HepG2 (cell line): ENCODE data around the gene TMEM164. TPM values are rescaled to one million over a fixed set of nuclear protein-coding genes. Genes with fewer than 3 reads are reported as not detected.

ENCODE experiments used
- ATAC-seq: fragments of 200-7000 bp; cut with Tn5 transposase; 3 replicates; pipeline ENCODE4 v1.9.1; 2020; ENCODE audit warnings: mild to moderate bottlenecking, moderate library complexity
- BruUV-seq: library from RNA; stranded (reverse); fragments of 400-500 nt; replicated peaks from 2 replicates; lab custom pipeline; 2021; lab: Mats Ljungman, UMichigan
- CTCF ChIA-PET: fragments of 300-600 bp; formaldehyde crosslinking; extraction: SDS; loops from one replicate; lab custom pipeline; 2021; ENCODE audit warnings: low total read pairs, inconsistent platforms, low intra/inter-chr PET ratio; lab: Yijun Ruan, JAX
- POLR2A ChIA-PET: fragments of 350-600 bp; sonication (Branson Sonifier 250); formaldehyde crosslinking; loops from one replicate; lab custom pipeline; 2020; ENCODE audit warnings: antibody characterized with exemption, inconsistent platforms; lab: Yijun Ruan, JAX
- DNase-seq: peaks from one replicate; pipeline ENCODE4 v3.0.0-alpha.2; 2015; ENCODE audit warnings: low spot score
- FAIRE-seq: peaks from 3 replicates; lab custom pipeline; 2011; peaks lifted over from hg19 to GRCh38; lab: Jason Lieb, UNC
- H2AFZ ChIP-seq: one replicate; pipeline ENCODE4 v1.6.1; 2011; ENCODE audit warnings: low read length, inconsistent platforms
- H3K27ac ChIP-seq: fragments of 300-600 bp; 3 replicates; pipeline ENCODE4 v1.8.0; 2011; ENCODE audit warnings: mixed run types, mild to moderate bottlenecking, mixed read lengths, low read length, inconsistent platforms; ENCODE audit not compliant: insufficient read depth; ENCODE audit errors: extremely low read length
- H3K27me3 ChIP-seq, 2 experiments: fragments of 200-600 bp in 1 of 2; 2 replicates in 1 of 2; 3 replicates in 1 of 2; pipeline versions ENCODE4 v1.6.0 to v1.8.0; 2011; ENCODE audit warnings: low read length in 2 of 2, mild to moderate bottlenecking in 2 of 2, moderate library complexity in 2 of 2, inconsistent platforms in 1 of 2; ENCODE audit not compliant: insufficient read depth in 2 of 2, control insufficient read depth in 1 of 2
- H3K36me3 ChIP-seq, 2 experiments: fragments of 200-600 bp in 1 of 2; replicated peaks in 1 of 2; 2 replicates in 1 of 2; 3 replicates in 1 of 2; pipeline versions ENCODE4 v1.5.1 to v1.8.0; 2011; ENCODE audit warnings: low read length in 2 of 2, inconsistent platforms in 1 of 2; ENCODE audit not compliant: insufficient read depth in 2 of 2, control insufficient read depth in 1 of 2
- H3K4me1 ChIP-seq: 2 replicates; pipeline ENCODE4 v1.5.1; 2012; ENCODE audit warnings: low read length, inconsistent platforms; ENCODE audit not compliant: insufficient read depth
- H3K4me2 ChIP-seq: 2 replicates; pipeline ENCODE4 v1.6.0; 2011; ENCODE audit warnings: low read depth, low read length, inconsistent platforms
- H3K4me3 ChIP-seq, 3 experiments: fragments of 200-600 bp in 1 of 3; sonication (generic), shearing (Covaris generic) in 1 of 3; replicated peaks in 1 of 3; 2 replicates each; pipeline ENCODE4 v1.5.1; 2011 to 2016; ENCODE audit warnings: low read length in 3 of 3, inconsistent platforms in 2 of 3, low read depth in 2 of 3, mild to moderate bottlenecking in 2 of 3, control low read depth in 1 of 3, mixed read lengths in 1 of 3; ENCODE audit not compliant: insufficient read depth in 1 of 3
- H3K79me2 ChIP-seq: one replicate; pipeline ENCODE4 v1.6.1; 2011; ENCODE audit warnings: low read length, inconsistent platforms; ENCODE audit not compliant: insufficient read depth
- H3K9ac ChIP-seq: 2 replicates; pipeline ENCODE4 v1.6.0; 2011; ENCODE audit warnings: mild to moderate bottlenecking, low read depth, low read length, inconsistent platforms; ENCODE audit not compliant: insufficient read depth
- H3K9me3 ChIP-seq: 2 replicates; pipeline ENCODE4 v1.5.1; 2012; ENCODE audit warnings: mild to moderate bottlenecking, low read length
- H4K20me1 ChIP-seq: 2 replicates; pipeline ENCODE4 v1.6.0; 2011; ENCODE audit warnings: inconsistent platforms, mild to moderate bottlenecking, low read length, moderate library complexity; ENCODE audit not compliant: insufficient read depth
- BCL6 ChIP-seq: IDR thresholded peaks from 2 replicates; pipeline ENCODE4 v1.6.1; 2016; ENCODE audit warnings: missing genetic modification reagents, missing compliant biosample characterization
- BRCA1 ChIP-seq: sonication (generic); formaldehyde crosslinking; IDR thresholded peaks from 2 replicates; pipeline ENCODE4 v1.4.0; 2020; ENCODE audit warnings: missing genetic modification reagents
- CAMTA2 ChIP-seq: sonication (generic); formaldehyde crosslinking; IDR thresholded peaks from 2 replicates; pipeline ENCODE4 v1.4.0; 2020; ENCODE audit warnings: mild to moderate bottlenecking, missing genetic modification reagents, borderline replicate concordance
- CEBPG ChIP-seq: IDR thresholded peaks from 2 replicates; pipeline ENCODE4 v1.6.1; 2016
- GATAD2A ChIP-seq: IDR thresholded peaks from 2 replicates; pipeline ENCODE4 v1.6.1; 2016
- HDAC1 ChIP-seq: sonication (generic); formaldehyde crosslinking; IDR thresholded peaks from 2 replicates; pipeline ENCODE4 v1.5.1; 2020; ENCODE audit warnings: mild to moderate bottlenecking, missing genetic modification reagents
- LCORL ChIP-seq, 2 experiments: fragments of 450-650 bp in 1 of 2; sonication (generic) in 1 of 2; formaldehyde crosslinking in 1 of 2; IDR thresholded peaks; 2 replicates each; pipeline versions ENCODE4 v1.5.0 to v1.6.1; 2017 to 2020; ENCODE audit warnings: antibody characterized with exemption in 1 of 2, missing genetic modification reagents in 1 of 2
- NRL ChIP-seq: sonication (generic); formaldehyde crosslinking; IDR thresholded peaks from 2 replicates; pipeline ENCODE4 v1.5.0; 2020; ENCODE audit warnings: missing genetic modification reagents, mild to moderate bottlenecking, moderate library complexity, borderline replicate concordance
- PHF20 ChIP-seq: sonication (generic); formaldehyde crosslinking; IDR thresholded peaks from 2 replicates; pipeline ENCODE4 v1.5.0; 2020; ENCODE audit warnings: mild to moderate bottlenecking, missing genetic modification reagents
- SIN3B ChIP-seq: fragments of 150-350 bp; IDR thresholded peaks from 2 replicates; pipeline ENCODE4 v1.6.1; 2014; ENCODE audit warnings: low read length
- SIX4 ChIP-seq: sonication (generic); formaldehyde crosslinking; IDR thresholded peaks from 2 replicates; pipeline ENCODE4 v1.4.0; 2020; ENCODE audit warnings: missing genetic modification reagents
- TP53 ChIP-seq: sonication (generic); formaldehyde crosslinking; conservative IDR thresholded peaks from 2 replicates; pipeline ENCODE4 v1.4.0; 2020; ENCODE audit warnings: missing genetic modification reagents
- ZFP90 ChIP-seq: sonication (generic); formaldehyde crosslinking; IDR thresholded peaks from 2 replicates; pipeline ENCODE4 v1.8.0; 2022; ENCODE audit warnings: missing genetic modification reagents, mild to moderate bottlenecking, inconsistent platforms, borderline replicate concordance
- ZNF251 ChIP-seq: sonication (generic); formaldehyde crosslinking; IDR thresholded peaks from 2 replicates; pipeline ENCODE4 v1.9.0; 2021; ENCODE audit warnings: mild to moderate bottlenecking, missing genetic modification reagents
- ZNF296 ChIP-seq: sonication (generic); formaldehyde crosslinking; conservative IDR thresholded peaks from 2 replicates; pipeline ENCODE4 v1.5.0; 2020; ENCODE audit warnings: mild to moderate bottlenecking, missing genetic modification reagents
- ZNF589 ChIP-seq: sonication (generic); formaldehyde crosslinking; conservative IDR thresholded peaks from 2 replicates; pipeline ENCODE4 v1.8.0; 2022; ENCODE audit warnings: mild to moderate bottlenecking, moderate library complexity, missing genetic modification reagents
- ZSCAN21 ChIP-seq: sonication (generic); formaldehyde crosslinking; IDR thresholded peaks from 2 replicates; pipeline ENCODE4 v1.8.0; 2022; ENCODE audit warnings: mild to moderate bottlenecking, missing genetic modification reagents, moderate library complexity, borderline replicate concordance
- in situ Hi-C: cut with HindIII; loops from 2 replicates; pipeline ENCODE4 v1.10.0; 2017; ENCODE audit warnings: low pct_unique_long_range_greater_than_20kb; ENCODE audit not compliant: extremely low pct_ligation_motif_present
- intact Hi-C: fragments of 100-400 bp; cut with micrococcal nuclease; formaldehyde crosslinking; loops from one replicate; pipeline ENCODE4 v1.10.0; 2022; ENCODE audit not compliant: unreplicated experiment
- polyA plus RNA-seq, 8 experiments: library from polyadenylated mRNA; depleted of rRNA in 3 of 8; stranded (reverse) in 7 of 8; unstranded in 1 of 8; fragments of >200 nt; fragmentation: Illumina TruSeq in 4 of 8; extraction: Trizol in 4 of 8; gene quantifications; 2 replicates each; pipeline versions ENCODE4 v1.2.1 to v1.2.3, GENCODE V29; 2011 to 2016; ENCODE audit warnings: low read depth in 4 of 8, missing spikeins in 1 of 8, mixed read lengths in 1 of 8; ENCODE audit not compliant: insufficient read depth in 1 of 8
- total RNA-seq, 5 experiments: library from RNA; depleted of rRNA; stranded (reverse); fragments of >200 nt; fragmentation: Illumina TruSeq; extraction: Trizol; gene quantifications; 2 replicates each; pipeline ENCODE4 v1.2.3, GENCODE V29; 2016; ENCODE audit warnings: low read depth in 1 of 5
- TF ChIP-seq, protein P1 (sequence below): sonication (generic); formaldehyde crosslinking; IDR thresholded peaks from 2 replicates; pipeline ENCODE4 v1.5.0; 2020; ENCODE audit warnings: mild to moderate bottlenecking, missing genetic modification reagents

The TMEM164 gene
- total and polyA plus RNA-seq, 2 of the 13 experiments (the other 11 are each of a cell fraction or from before 2014, with no cell fraction given): 5.8 to 13.2 TPM

- Histone ChIP-seq H3K79me2 (no peaks in the 10 kb centered on the region), H3K4me1 (no peaks in the 10 kb centered on the region), H3K4me2 (no peak overlapping the region), H3K27ac (no peak overlapping the region), H4K20me1 (no peaks in the 10 kb centered on the region), H3K36me3 (no peaks in the 10 kb centered on the region), H3K9ac (no peak overlapping the region), H2AFZ (no peak overlapping the region), H3K9me3 (no peaks in the 10 kb centered on the region), H3K27me3 (no peaks in the 10 kb centered on the region), H3K4me3 (no peak overlapping the region)
- DNase-seq: no peak
- TF ChIP-seq TP53 (CRISPR knock-in tag): no peak
- TF ChIP-seq CEBPG (CRISPR knock-in tag): no peak
- no peak for TF ChIP-seq LCORL (IDR thresholded peaks at IDR 0.05)
- TF ChIP-seq LCORL (CRISPR knock-in tag; IDR thresholded peaks at IDR 0.05): no peak
- TF ChIP-seq PHF20 (CRISPR knock-in tag): no peak
- no peak for TF ChIP-seq HDAC1 (CRISPR knock-in tag)
- TF ChIP-seq BCL6 (CRISPR knock-in tag): no peak
- no peak for TF ChIP-seq ZNF296 (CRISPR knock-in tag)
- TF ChIP-seq GATAD2A: no peak
- no peak for TF ChIP-seq SIN3B
- TF ChIP-seq ZNF589 (CRISPR knock-in tag): no peak
- TF ChIP-seq ZNF251 (CRISPR knock-in tag): no peak
- no peak for TF ChIP-seq NRL (CRISPR knock-in tag)
- TF ChIP-seq ZSCAN21 (CRISPR knock-in tag): no peak
- TF ChIP-seq BRCA1 (CRISPR knock-in tag): no peak
- no peak for TF ChIP-seq SIX4
- TF ChIP-seq, protein P1, sequence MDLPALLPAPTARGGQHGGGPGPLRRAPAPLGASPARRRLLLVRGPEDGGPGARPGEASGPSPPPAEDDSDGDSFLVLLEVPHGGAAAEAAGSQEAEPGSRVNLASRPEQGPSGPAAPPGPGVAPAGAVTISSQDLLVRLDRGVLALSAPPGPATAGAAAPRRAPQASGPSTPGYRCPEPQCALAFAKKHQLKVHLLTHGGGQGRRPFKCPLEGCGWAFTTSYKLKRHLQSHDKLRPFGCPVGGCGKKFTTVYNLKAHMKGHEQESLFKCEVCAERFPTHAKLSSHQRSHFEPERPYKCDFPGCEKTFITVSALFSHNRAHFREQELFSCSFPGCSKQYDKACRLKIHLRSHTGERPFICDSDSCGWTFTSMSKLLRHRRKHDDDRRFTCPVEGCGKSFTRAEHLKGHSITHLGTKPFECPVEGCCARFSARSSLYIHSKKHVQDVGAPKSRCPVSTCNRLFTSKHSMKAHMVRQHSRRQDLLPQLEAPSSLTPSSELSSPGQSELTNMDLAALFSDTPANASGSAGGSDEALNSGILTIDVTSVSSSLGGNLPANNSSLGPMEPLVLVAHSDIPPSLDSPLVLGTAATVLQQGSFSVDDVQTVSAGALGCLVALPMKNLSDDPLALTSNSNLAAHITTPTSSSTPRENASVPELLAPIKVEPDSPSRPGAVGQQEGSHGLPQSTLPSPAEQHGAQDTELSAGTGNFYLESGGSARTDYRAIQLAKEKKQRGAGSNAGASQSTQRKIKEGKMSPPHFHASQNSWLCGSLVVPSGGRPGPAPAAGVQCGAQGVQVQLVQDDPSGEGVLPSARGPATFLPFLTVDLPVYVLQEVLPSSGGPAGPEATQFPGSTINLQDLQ (CRISPR knock-in tag): no peak
- TF ChIP-seq CAMTA2 (CRISPR knock-in tag): no peak
- TF ChIP-seq ZFP90 (CRISPR knock-in tag): no peak
- no peak for ATAC-seq
- intact Hi-C loops: no loop called here
- CTCF ChIA-PET: no interaction called here
- no TSS peak for BruUV-seq
- no peak for FAIRE-seq
- in situ Hi-C loops: no loop called here
- POLR2A ChIA-PET: no interaction called here
These were observed 57.4 kb downstream of the TMEM164 start for GRCh38 chrX:110060317-110060716.
